ENCODE measurements around the gene CLRN2.

Gene CLRN2, protein sequence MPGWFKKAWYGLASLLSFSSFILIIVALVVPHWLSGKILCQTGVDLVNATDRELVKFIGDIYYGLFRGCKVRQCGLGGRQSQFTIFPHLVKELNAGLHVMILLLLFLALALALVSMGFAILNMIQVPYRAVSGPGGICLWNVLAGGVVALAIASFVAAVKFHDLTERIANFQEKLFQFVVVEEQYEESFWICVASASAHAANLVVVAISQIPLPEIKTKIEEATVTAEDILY

DNA sequence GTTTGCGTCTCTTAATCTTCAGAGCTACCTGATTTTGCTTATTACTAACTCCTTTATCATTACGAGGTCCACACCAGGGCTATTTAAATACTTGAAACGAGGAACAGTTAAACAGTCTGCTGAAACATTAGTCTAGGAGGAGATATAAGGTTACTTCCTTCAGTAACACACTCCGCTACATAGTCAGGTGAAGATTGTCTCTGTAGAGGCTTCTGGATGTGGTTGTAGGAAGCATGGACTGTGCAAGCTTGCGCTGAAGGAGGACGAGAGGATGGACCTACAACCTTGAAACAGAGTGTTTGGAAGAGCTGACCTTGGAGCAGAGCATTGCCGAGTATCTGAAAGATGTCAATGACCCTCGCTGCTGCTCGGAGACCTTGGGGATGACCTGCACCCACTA lies at the start of gene CLRN2:
Gene CLRN2, plus strand, starts transcription at position 301 of the 400 bp plus-strand sequence. CDS start 102 bp downstream, outside the sequence.
- intact Hi-C loops (cut with DNase I) = no loop called here
- DNase-seq = no peak

DNA sequence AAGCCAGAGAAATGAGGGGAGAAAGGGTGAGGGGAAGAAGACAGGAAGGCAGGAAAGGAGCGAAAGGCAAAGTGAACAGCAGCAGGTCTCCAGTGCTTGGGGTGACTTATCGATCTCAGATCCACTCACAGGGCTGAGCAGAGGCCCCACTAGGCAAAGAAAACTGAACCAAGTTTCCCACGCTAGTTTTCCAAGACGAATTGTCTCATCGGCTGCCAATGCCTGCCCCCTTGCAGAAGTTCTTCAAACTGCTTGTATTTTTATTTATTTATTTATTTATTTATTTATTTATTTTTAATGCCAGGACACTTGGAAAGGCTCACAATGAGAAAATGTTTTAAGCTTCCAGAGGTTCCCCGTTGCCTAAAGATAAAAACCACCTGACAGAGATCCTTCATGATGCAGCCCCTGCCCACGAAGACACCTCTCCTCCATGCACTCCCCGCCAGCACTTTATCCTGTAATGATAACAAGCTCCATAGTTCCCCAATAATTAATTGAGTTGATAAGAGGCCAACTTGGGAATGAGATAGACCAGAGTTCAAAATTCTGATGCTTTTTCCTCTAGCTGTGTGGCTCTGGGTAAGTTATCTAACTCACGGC lies 46.2 kb upstream of the CLRN2 start:
- peak in 3 of 10 donors; percentile 17 to 89 (median 30) for DNase-seq
- intact Hi-C loops (cut with DNase I) = loop anchor here (5.0 kb wide), 1 partner anchor 1176 kb away; no protein-coding TSS in a partner anchor

DNA sequence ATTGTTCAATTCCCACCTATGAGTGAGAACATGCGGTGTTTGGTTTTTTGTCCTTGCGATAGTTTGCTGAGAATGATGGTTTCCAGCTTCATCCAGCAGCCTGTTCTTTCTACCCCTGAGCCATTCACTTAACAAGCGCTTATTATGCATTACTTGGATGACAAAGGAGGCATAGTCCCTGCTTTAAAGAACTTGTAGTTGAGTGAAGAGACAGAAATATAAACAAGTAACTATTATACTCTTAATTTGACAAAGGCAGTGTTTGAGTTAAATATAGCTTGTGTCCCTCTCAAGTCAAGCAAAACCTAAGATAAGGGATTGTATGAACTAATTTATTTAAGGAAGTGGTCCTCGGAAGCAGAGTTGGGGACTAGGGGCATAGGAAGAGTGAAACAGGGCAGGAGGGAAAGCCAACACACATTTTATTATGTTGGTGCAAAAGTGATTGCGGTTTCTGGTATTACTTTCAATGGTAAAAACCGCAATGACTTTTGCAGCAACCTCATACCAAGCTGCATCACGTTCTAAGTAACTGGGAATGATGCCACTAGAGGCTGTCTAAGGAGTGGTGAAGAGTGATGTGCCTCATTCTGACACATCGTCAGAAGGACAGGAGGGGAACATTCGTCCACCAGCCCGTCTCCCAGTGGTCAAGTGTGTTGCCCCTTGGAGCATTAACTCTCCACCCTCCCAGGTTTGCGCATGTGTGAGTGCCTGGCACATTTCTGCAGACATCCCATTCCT lies 44.9 kb upstream of the CLRN2 start:
- DNase-seq = no peak
- intact Hi-C loops (cut with DNase I) = loop anchor here (5.0 to 10.0 kb wide), 2 partner anchors 825 to 1178 kb away; no protein-coding TSS in a partner anchor

DNA sequence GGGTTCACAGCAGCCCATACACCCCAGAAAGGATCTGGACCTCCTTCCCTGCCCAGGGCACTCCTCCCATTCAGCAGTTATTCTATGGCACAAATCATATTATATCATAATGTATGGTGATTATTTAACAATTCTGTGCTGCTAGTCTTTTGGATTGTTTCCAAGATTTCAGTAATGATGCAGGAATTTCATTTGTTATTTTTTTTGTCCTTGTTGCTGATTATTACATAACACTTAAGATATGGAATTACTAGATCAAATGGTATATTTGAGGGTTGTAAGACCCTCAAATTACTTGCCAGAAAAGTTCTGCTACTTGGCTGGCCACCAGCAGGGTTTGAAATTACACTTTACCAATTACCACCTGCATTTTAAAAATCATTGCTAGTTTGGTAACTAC lies 39.5 kb upstream of the CLRN2 start:
- DNase-seq = no peak
- intact Hi-C loops (cut with DNase I) = loop anchor here (10.0 kb wide), 1 partner anchor 831 kb away; no protein-coding TSS in a partner anchor

DNA sequence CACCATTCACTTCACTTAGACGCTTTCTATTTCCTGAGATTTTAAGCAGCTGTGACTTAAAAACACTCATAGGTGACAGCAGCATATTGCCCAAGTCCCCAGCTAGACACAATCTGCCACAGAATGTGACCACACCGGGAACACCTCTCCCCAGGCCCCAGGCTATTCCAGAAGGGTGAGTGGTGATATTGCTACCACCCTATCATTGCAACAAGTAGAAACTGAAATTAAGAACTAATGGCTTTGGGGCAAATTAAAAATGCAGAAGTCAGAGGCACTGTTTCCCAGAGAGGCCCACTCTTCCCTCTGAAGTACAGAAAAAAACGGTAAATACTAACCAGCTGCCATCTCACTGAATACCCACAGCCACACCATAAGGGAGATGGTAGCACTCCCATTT lies 38.1 kb upstream of the CLRN2 start:
- intact Hi-C loops (cut with DNase I) = loop anchor here (10.0 kb wide), 1 partner anchor 832 kb away; no protein-coding TSS in a partner anchor
- DNase-seq = no peak

DNA sequence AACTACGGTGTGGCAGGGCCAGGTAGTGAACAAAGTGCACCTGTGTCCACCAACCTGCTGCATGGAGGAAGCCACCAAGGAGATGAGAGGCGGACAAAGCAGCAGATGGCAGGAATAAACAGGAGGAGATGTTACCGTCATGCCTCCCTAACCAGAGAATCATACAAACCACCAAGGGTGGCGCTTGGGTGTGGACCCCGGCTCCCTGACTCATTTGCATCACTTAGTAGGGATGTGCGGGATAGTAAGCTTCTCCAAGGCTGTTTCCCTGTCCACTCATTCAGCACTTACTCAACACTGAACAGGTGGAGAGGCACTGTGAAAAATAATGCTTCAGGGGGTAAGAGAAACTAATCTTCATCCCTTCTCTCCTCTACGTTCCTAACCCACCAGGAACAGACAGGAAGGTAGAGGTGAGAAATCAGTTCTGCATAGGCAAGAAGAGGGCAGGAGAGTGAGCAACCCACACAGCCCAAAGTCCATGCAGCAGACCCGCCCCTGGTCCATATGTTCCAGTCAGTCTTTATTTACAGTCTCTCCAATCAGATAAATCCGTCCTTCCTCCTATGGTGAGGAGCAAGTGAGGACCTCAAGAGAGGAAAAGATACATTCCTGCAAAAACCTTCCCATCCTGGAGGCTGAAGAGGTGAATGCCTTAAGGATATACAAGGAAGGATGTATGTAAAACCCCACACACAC lies 37.0 kb upstream of the CLRN2 start:
- intact Hi-C loops (cut with DNase I) = loop anchor here (10.0 kb wide), 1 partner anchor 833 kb away; no protein-coding TSS in a partner anchor

DNA sequence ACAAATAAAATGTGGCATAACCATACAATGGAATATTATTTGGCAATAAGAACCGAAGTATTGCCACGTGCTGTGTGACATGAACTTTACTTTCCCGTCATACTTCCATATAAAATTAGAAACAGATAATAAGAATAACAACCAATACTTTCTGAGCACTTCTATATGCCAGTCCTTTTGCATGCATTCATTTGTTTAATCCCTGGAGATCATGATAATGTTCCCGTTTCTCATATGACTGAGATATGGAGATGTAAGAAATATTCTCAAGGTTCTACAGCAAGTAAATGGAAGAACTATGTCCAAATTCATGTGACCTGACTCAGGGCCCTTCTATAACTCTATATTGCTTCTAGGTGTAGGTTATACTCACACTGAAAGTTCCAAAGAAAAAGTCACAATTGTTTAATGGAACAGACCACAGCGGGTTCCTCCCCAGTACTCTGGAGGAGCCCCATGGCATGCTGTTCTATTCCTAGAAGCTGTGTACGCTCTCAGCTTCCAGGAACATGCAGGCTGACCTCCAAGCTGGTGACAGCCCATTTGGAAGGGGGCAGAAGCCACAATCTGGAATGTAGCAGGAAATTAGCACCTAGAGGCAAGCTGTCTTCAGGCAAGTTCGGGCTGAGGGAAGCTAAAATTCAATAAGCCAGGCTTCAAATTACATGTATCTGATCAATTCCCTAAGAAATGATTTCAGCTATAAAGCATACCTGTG lies 34.6 kb upstream of the CLRN2 start:
- no peak for DNase-seq

More for the DNA sequence above, 37.0 kb upstream of the CLRN2 start:
- no peak for DNase-seq

DNA sequence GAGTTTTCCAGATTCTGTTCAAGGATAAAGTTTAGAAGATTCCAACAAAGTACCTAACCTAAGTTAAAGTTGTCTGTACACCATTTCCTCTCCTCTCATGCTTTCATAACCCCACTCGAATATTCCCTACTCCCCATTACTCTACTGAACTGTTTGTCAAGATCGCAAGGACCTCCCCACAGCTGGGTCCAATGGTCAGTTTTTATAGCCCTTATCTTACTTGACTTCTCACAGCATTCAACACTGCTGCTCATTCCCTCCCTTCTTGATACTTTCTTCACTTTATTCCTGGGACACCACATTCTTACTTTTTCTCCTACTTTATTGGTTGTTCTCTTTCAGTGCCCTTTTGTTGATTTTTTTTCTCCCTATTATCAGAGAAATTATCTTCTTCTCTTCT lies 34.0 kb upstream of the CLRN2 start:
- no peak for DNase-seq
- intact Hi-C loops (cut with DNase I) = no loop called here

More for the DNA sequence above, 34.6 kb upstream of the CLRN2 start:
- intact Hi-C loops (cut with DNase I) = no loop called here

DNA sequence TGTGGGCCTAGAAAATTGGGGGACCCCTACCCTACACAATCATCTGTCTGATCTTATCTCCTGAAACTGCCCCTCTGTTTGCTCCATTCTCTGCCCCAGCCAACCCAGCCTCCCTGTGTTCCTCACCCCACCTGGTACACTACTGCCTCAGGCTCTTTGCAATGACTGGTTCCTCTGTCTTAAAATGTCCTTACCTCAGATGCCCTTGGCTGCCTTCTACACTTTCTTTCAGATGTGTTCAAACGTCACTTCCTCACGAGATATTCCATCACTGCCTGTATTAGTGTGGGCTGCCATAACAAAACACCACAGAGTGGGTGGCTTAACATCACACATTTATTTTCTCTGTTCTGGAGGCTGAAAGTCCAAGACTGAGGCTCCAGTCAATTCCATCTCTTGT lies 32.2 kb upstream of the CLRN2 start:
- intact Hi-C loops (cut with DNase I) = no loop called here
- no peak for DNase-seq

DNA sequence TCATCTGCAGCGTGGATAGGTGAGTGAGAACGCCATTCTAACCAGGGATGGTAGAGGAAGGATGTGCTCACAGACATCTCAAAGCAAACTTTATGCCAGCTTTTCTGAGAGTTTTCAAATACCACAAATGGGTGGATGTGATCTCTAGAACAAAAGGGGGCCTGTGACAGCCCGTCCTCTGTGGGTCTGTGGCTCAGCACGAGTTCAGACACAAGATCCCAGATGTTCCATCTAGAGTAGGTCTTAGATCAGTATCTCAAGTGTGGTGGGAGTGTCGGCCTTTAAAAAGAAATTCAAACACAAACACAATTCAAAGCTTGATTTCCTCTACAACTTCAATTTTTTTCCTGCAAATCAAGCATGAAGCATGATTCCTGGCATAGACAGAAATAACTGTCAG lies 25.8 kb upstream of the CLRN2 start:
- intact Hi-C loops (cut with DNase I) = no loop called here
- no peak for DNase-seq

DNA sequence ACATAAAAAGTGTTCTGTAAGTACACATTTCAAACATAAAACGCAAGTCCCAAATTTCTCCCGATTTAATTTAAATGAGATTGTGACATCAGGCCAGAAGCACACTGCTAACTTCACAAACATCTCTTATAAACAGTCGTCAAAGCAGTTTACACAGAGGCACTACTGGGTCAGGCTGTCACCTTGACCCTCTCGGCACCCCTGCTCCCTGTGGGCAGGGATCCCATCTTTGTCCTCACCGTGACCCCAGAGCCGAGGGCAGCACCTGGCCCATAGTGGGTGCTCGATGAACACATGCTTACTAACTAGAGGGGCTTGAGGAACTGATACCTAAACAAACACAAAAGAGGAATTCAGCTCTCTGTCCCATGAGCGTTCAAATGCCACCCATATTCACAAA lies 25.2 kb upstream of the CLRN2 start:
- no peak for DNase-seq
- intact Hi-C loops (cut with DNase I) = no loop called here

DNA sequence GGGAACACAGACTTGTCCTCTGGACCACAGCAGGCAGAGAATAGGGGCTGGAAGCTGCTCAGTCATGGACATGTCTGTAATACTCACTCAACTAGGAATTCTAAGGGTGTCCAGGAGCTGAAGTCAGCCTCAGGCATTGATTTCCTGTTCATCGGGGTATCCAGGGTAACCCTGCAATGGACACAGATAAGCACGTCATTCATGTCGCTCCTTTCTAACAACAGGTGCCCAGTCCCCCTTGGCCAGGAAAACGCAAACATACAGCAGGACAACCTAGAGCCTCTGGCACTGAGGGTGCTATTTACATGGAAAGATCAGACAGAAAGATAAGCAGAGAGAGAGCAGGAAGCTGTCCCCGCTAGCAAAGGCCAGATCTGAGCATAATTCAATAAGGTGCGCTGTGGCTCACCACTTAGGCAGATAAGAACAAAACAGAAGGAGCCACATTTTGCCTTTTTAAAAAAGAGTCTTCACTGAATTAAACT lies 24.3 kb upstream of the CLRN2 start:
- no peak for DNase-seq
- intact Hi-C loops (cut with DNase I) = no loop called here

DNA sequence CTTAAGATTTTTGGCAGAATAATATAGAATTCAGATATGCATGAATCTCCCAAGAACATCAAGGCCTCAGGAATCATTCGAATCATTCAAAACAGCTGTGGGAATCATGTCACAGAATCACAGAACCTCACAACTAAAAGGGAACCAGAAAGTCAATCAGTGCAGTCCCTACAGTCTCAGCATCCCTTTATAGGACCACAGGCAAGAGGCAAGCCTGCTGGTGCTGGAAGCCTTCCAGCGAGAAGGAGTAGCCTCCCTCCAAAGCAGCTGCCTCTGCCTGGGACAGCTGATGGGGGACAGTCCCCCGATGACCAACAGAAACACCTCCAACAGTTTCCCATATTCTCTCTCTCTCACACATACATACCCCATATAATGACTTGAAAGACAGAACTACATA lies 23.8 kb upstream of the CLRN2 start:
- peak in 1 of 10 donors; percentile 36 for DNase-seq
- intact Hi-C loops (cut with DNase I) = no loop called here

DNA sequence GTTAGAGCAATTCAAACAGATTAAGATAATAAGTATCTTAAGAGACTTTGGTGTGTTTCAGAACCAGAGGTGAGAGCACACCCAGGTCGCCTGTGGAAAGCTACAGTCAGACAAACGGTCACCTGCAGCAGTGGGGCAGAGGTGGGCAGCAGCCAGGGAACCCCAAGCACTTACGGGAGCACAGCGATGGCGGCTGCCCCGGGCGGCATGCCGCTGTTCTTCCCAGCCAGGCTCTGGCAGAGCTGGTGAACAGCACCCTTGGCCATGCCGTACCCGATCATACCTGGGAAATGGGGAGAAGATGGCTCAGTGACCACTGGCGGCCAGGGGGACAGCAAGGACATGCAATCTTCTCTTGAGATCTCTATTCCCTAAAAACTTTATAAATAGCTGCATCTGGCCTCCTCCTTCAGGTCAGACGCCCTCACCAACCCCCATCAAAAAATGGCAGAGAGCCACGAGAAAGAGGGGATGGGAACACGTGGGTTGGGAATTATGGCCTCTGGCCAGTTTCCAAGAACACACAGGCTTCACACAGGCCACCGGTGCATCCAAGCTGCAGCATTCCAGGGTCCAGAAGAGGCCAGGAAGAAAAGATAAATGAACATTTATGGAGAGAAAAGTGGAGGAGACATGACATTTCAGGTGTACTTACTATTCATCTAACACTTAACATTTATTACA lies 22.8 kb upstream of the CLRN2 start:
- no peak for DNase-seq
- intact Hi-C loops (cut with DNase I) = no loop called here

DNA sequence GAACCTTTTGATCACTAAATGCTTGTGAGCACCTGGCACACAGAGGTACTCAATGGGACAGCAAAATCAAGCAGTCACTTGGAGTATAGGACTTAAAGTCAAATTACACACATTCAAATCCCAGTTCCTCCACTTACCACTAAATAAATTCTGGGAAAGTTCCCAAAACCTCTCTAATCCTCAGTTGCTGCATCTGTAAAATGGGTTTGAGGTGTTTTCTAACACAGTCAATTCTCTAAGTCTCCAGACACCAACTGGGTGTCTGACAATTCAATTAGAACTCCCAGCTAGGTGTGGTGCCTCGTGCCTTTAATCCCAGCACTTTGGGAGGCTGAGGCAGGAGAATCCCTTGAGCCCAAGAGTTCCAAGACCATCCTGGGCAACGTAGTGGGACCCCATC lies 22.1 kb upstream of the CLRN2 start:
- intact Hi-C loops (cut with DNase I) = no loop called here
- no peak for DNase-seq

DNA sequence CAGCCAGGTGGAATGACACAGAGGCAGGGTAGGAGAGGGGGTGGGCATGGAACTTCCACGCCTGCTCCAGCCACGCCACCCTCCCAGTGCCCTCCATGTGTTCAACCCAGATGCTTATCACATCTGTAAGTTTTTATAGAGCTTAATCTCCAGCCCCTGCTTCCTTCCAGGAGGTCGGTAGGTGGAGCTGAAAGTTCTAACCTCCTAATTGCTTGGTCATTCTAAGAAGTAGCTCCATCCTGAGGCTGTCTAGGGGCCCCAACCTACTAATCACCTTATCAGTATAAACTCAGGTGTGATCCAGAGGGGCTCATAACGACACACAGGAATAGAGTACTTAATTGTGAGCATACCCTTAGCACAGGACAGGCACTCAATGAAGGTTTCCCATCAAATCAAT lies 21.3 kb upstream of the CLRN2 start:
- no peak for DNase-seq
- intact Hi-C loops (cut with DNase I) = no loop called here

DNA sequence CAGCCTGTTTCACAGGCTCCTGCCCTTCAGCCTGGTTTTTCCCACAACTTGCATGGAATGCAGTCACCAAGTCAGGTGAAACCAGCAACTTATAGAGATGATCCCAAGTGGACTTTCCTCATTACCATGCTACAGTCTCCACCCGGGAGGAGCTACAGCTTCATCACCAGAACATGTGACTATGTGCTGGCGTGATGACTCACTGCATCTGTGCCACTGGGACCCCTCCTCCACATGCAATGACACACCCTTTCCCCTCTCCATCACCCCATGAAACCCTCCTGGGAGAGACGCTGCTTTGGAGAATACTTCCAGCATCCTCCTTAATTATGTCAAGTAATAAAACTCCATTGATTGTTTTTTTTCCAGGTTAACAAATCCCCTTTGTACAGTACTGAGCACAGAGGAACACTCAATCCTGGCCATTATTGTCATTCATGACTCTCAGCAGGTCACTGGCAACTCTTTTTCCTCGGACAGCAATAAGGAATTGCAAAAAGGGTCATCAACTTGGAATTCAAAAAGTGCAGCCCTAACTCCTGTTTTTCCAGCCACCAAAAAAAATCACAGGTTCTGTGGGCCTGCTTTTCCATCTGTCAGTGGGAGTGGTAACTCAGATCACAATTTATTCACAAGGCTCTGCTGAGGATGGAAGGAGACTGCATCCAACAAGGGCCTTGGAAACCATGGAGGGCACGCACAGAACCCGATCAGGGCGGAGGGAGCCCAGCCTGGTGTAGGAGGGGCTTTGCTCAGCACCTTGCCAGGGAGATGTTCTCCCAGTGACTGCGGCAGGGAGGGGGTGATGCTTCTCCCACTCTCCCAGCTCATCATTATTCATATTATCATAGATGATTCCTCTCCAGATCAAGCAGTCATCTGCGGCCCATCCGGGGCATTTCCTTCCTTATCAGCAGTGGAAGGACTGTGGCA lies 20.4 kb upstream of the CLRN2 start:
- peak in 4 of 10 donors; percentile 34 to 73 (median 42) for DNase-seq
- intact Hi-C loops (cut with DNase I) = no loop called here

DNA sequence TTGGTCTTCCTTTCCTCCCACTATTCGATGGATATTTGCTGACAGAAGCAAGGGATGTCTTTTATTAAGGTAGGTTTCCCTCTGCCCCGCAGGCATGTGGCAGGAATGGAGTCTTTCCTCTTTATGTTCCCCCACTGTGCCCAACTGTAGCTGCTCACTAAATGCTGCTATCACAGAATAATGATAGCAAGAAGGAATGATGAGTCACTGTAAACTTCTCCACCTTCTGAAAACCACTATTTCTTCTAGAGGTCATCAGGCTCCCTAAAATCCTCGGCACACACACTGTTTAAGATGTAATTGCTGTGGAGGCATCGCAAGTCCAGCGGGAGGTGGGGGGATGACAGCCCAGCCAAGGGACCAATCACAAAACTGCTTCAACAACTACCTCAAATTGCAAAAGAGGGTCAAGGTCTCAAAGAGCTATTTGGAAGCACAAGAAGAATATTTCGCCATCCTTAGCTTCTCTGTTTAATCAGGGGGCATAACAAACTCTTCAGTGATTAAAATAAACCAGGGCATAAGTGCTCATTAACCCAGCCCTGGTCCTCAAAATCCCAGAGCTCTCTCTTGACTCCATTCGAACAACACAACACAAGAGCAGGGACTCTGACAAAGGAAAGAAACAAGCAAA lies 17.0 kb upstream of the CLRN2 start:
- DNase-seq = no peak

More for the DNA sequence above, 17.0 kb upstream of the CLRN2 start:
- intact Hi-C loops (cut with DNase I) = no loop called here

Data from posterior cingulate gyrus (tissue), 11 donors.